Heart left ventricle (tissue), 13 donors: ENCODE data around the gene EML5.

ENCODE experiments used
- POLR2A ChIP-seq, 2 donors: fragments of 450-650 bp; IDR thresholded peaks; one replicate each; pipeline ENCODE4 v1.6.1; 2017; ENCODE audit warnings: antibody characterized with exemption in 2 of 2, mild to moderate bottlenecking in 2 of 2, moderate library complexity in 2 of 2
- TF ChIP-seq, protein P1 (sequence below), 12 donors: fragments of 200-600 bp; sonication (generic) in 4 of 12; IDR thresholded peaks; one replicate each; pipeline versions ENCODE4 v1.5.0 to v1.8.0; 2018 to 2022; ENCODE audit warnings: antibody characterized with exemption in 12 of 12, mild to moderate bottlenecking in 5 of 12
- donor health status: ischemic (EF 13 %, LVEDD 7.1; RV severe dilation, severe dysfunction).
- donor health status: DM: no; HTN: yes; CAD: no.
- donor health status: DM: no; HTN: no; CAD: no.
- donor health status: ischemic (EF 25% LVEDD 6.9; RV normal size, moderate dysfunction).
- donor health status: ischemic (EF 25% LVEDD 5.7; RV mildly dilated, moderate dysfunction).
- donor health status: ischemic (EF 35%, LVEDD 5.7; RV mildly dilated, moderate dysfunction).
- donor health status: nonischemic (EF 11% LVEDD 7.7; RV severe dilation, severe dysfunction).
- donor health status: DM: yes; HTN: yes; CAD: no.
- donor health status: PGD.
- donor health status: ischemic (EF 29% LVEDD 5.4; RV normal size, mild dysfunction).
- donor health status: nonischemic (EF 23%, LVEDD 6.1; RV moderate dilation, normal function).

DNA sequence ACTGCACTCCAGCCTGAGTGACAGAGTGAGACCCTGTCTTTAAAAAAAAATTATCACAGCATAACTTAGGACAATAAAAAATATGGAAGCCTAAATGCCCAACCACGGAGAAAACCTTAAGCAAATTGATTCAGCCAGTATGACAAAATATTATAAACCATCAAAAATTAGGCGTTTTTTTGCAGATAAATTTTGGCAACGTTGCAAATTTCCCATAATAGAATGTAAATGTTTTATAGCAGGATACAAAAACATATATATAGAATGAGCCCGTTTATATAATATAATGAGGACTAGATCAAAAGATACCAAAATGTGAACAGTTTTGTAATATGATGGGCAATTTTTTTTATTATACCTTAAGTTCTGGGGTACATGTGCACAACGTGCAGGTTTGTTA, 6.8 kb upstream of the EML5 start:
- TF ChIP-seq, protein P1, sequence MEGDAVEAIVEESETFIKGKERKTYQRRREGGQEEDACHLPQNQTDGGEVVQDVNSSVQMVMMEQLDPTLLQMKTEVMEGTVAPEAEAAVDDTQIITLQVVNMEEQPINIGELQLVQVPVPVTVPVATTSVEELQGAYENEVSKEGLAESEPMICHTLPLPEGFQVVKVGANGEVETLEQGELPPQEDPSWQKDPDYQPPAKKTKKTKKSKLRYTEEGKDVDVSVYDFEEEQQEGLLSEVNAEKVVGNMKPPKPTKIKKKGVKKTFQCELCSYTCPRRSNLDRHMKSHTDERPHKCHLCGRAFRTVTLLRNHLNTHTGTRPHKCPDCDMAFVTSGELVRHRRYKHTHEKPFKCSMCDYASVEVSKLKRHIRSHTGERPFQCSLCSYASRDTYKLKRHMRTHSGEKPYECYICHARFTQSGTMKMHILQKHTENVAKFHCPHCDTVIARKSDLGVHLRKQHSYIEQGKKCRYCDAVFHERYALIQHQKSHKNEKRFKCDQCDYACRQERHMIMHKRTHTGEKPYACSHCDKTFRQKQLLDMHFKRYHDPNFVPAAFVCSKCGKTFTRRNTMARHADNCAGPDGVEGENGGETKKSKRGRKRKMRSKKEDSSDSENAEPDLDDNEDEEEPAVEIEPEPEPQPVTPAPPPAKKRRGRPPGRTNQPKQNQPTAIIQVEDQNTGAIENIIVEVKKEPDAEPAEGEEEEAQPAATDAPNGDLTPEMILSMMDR (IDR thresholded peaks at IDR 0.05) = no peak
- TF ChIP-seq POLR2A (IDR thresholded peaks at IDR 0.05) = no peak
